Measurements from ENCODE around the gene BATF.

The BATF gene

GRCh38 chr14:75531660-75532317 lies 9.5 kb downstream of the BATF start:
- H3K27ac ChIP-seq (ENCODE audit: extremely low read depth, low read depth, low read length): no peak overlapping the region
- no peaks in the 10 kb centered on the region for H3K9me3 ChIP-seq (ENCODE audit: control insufficient read depth, insufficient read depth, low read depth, low read length)
- no peak for TF ChIP-seq ZNF311 (tag by site-specific recombination; IDR thresholded peaks at IDR 0.05; ENCODE audit: borderline replicate concordance)
- no peak for TF ChIP-seq ZNF292 (tag by site-specific recombination; IDR thresholded peaks at IDR 0.05; ENCODE audit: borderline replicate concordance, low read depth)
- no peak for TF ChIP-seq ZBTB49 (tag by site-specific recombination; IDR thresholded peaks at IDR 0.05; ENCODE audit: low read depth)
- TF ChIP-seq IKZF3 (tag by site-specific recombination; IDR thresholded peaks at IDR 0.05): no peak
- CTCF ChIA-PET: interaction anchor here (1.9 kb wide), 1 partner anchor 29 kb away, joined by 9 read pairs; no protein-coding TSS in a partner anchor
- H3K4me3 ChIP-seq (ENCODE audit: low read depth, low read length): no peak overlapping the region
- POLR2A ChIA-PET: no interaction called here
- H3K36me3 ChIP-seq (ENCODE audit: control insufficient read depth in 2 of 2, insufficient read depth in 1 of 2, low read length in 2 of 2): no peaks in the 10 kb centered on the region
- peaks cover 6% of the 10 kb centered on the region for H3K4me1 ChIP-seq (ENCODE audit: control insufficient read depth, insufficient read depth, low read length)

GRCh38 chr14:75533791-75534555 lies 11.7 kb downstream of the BATF start:
- ChIA-PET POLR2A (no interaction called here), CTCF (interaction anchor here (0.5 to 2.1 kb wide), 3 partner anchors 24 to 231 kb away, joined by 3 to 5 read pairs (median 3); no protein-coding TSS in a partner anchor)
- Histone ChIP-seq H3K9me3 (ENCODE audit: control insufficient read depth, insufficient read depth, low read depth, low read length) (no peaks in the 10 kb centered on the region), H3K27ac (ENCODE audit: extremely low read depth, low read depth, low read length) (no peak overlapping the region), H3K36me3 (ENCODE audit: control insufficient read depth in 2 of 2, insufficient read depth in 1 of 2, low read length in 2 of 2) (no peaks in the 10 kb centered on the region), H3K4me3 (ENCODE audit: low read depth, low read length) (no peak overlapping the region), H3K4me1 (ENCODE audit: control insufficient read depth, insufficient read depth, low read length) (peaks cover 6% of the 10 kb centered on the region)
- TF ChIP-seq ZNF280C (tag by site-specific recombination; IDR thresholded peaks at IDR 0.05) (no peak), MZF1 (tag by site-specific recombination; IDR thresholded peaks at IDR 0.05; ENCODE audit: borderline replicate concordance) (no peak), ZNF514 (tag by site-specific recombination; IDR thresholded peaks at IDR 0.05) (no peak), ZNF423 (tag by site-specific recombination; IDR thresholded peaks at IDR 0.05) (no peak), ZNF239 (tag by site-specific recombination; IDR thresholded peaks at IDR 0.05) (no peak), ZNF843 (tag by site-specific recombination; IDR thresholded peaks at IDR 0.05) (no peak), AEBP2 (tag by site-specific recombination; IDR thresholded peaks at IDR 0.05; ENCODE audit: borderline replicate concordance) (no peak), ZSCAN5A (tag by site-specific recombination; IDR thresholded peaks at IDR 0.05) (no peak), ZNF449 (tag by site-specific recombination; IDR thresholded peaks at IDR 0.05) (no peak)
